Heart right ventricle (tissue), 16 donors: ENCODE results near the gene IQGAP1. TPM values are rescaled to one million over a fixed set of nuclear protein-coding genes. Genes with fewer than 3 reads are reported as not detected.
"Not testable (repeated sequence)": the region's sequence is repeated elsewhere in the genome, so short reads cannot be mapped to it uniquely, and the experiment has no call there.

Source experiments
- ATAC-seq, 8 donors: fragments of 200-7000 bp; cut with Tn5 transposase; one replicate each; pipeline ENCODE4 v1.9.1; 2020; ENCODE audit warnings: mild to moderate bottlenecking in 8 of 8, moderate library complexity in 8 of 8, moderate number of reproducible peaks in 1 of 8
- DNase-seq, 2 donors: peaks; one replicate each; pipeline ENCODE4 v3.0.0-alpha.2; 2020
- H3K27ac ChIP-seq, 10 donors: fragments of 200-600 bp; sonication (generic) in 2 of 10; one replicate each; pipeline versions ENCODE4 v1.5.0 to v1.8.0; 2020 to 2022; ENCODE audit warnings: mild to moderate bottlenecking in 3 of 10
- H3K27me3 ChIP-seq, 7 donors: fragments of 200-600 bp; one replicate each; pipeline ENCODE4 v1.8.0; 2021 to 2022; ENCODE audit warnings: mild to moderate bottlenecking in 2 of 7
- H3K36me3 ChIP-seq, 9 donors: fragments of 200-600 bp; sonication (generic) in 1 of 9; one replicate each; pipeline versions ENCODE4 v1.5.0 to v1.8.0; 2020 to 2022; ENCODE audit warnings: mild to moderate bottlenecking in 2 of 9
- H3K4me1 ChIP-seq, 9 donors: fragments of 200-600 bp; sonication (generic) in 1 of 9; one replicate each; pipeline versions ENCODE4 v1.5.0 to v1.8.0; 2020 to 2022; ENCODE audit warnings: mild to moderate bottlenecking in 4 of 9
- H3K4me3 ChIP-seq, 10 donors: fragments of 200-600 bp; sonication (generic) in 2 of 10; one replicate each; pipeline versions ENCODE4 v1.5.0 to v1.8.0; 2020 to 2022; ENCODE audit warnings: mild to moderate bottlenecking in 7 of 10, moderate library complexity in 2 of 10
- H3K9me3 ChIP-seq, 11 donors: fragments of 200-600 bp in 10 of 11; sonication (generic) in 2 of 11; one replicate each; pipeline versions ENCODE4 v1.5.0 to v1.8.0; 2013 to 2022; ENCODE audit warnings: mild to moderate bottlenecking in 2 of 11, control low read depth in 1 of 11, moderate library complexity in 1 of 11
- WGBS, 2 donors: extraction: QIAGEN DNeasy Blood & Tissue Kit; methylation state at CpG; one replicate each; pipeline ENCODE4 v1.1.7; 2013; ENCODE audit warnings: inconsistent platforms in 1 of 2; 5-methylcytosine and 5-hydroxymethylcytosine counted together
- intact Hi-C, 10 donors: fragments of 100-400 bp; cut with DNase I; formaldehyde crosslinking; loops; one replicate each; pipeline versions ENCODE4 v1.11.1 to v1.14.2; 2022
- polyA plus RNA-seq, 2 donors: library from polyadenylated mRNA; stranded (reverse); fragments of 200-250 nt; gene quantifications; one replicate each; pipeline ENCODE4 v1.2.3, GENCODE V29; 2013
- total RNA-seq, 10 donors: library from RNA; stranded (reverse); fragmentation: NEBNext Ultra II Directional in 3 of 10; extraction: Animal tissue kit (Norgen Biotek cat#: 25700) in 3 of 10; gene quantifications; one replicate each; pipeline versions ENCODE4 v1.2.1 to v1.2.4, GENCODE V29; 2021 to 2023
- TF ChIP-seq, protein P1 (sequence below), 9 donors: fragments of 200-600 bp; sonication (generic) in 2 of 9; IDR thresholded peaks; one replicate each; pipeline versions ENCODE4 v1.5.0 to v1.8.0; 2021 to 2022; ENCODE audit warnings: antibody characterized with exemption in 9 of 9, mild to moderate bottlenecking in 5 of 9, moderate library complexity in 1 of 9
- donor health status: Arrhythmogenic right ventricular cardiomyopathy.
- donor health status: ischemic (EF 13 %, LVEDD 7.1; RV severe dilation, severe dysfunction).
- donor health status: healthy with polysubstance abuse.
- donor health status: DM: no; HTN: yes; CAD: no.
- donor health status: DM: no; HTN: no; CAD: no.
- donor health status: ischemic (EF 25% LVEDD 6.9; RV normal size, moderate dysfunction).
- donor health status: ischemic (EF 25% LVEDD 5.7; RV mildly dilated, moderate dysfunction).
- donor health status: healthy.
- donor health status: DM: yes; HTN: yes; CAD: no.
- donor health status: Ischemic cardiomyopathy.
- donor health status: ischemic (EF 35%, LVEDD 5.7; RV mildly dilated, moderate dysfunction).
- donor health status: nonischemic (EF 11% LVEDD 7.7; RV severe dilation, severe dysfunction).
- donor health status: DM: yes; HTN: yes; CAD: no.
- donor health status: PGD.
- donor health status: ischemic (EF 29% LVEDD 5.4; RV normal size, mild dysfunction).
- donor health status: nonischemic (EF 23%, LVEDD 6.1; RV moderate dilation, normal function).

IQGAP1 gene
- total and polyA plus RNA-seq, 12 donors: 28.6 to 81.7 (median 35.0) TPM

DNA sequence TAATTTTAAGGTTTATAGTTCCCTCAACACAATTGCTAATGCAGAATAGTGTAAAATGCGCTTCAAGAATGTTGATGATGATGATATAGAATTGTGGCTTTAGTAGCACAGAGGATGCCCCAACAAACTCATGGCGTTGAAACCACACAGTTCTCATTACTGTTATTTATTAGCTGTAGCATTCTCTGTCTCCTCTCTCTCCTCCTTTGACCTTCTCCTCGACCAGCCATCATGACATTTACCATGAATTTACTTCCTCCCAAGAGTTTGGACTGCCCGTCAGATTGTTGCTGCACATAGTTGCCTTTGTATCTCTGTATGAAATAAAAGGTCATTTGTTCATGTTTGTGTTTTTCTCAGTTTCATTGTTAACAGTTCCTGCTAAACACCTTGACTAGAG lies 113.9 kb downstream of the IQGAP1 start:
- ATAC-seq: no peak
- Histone ChIP-seq H3K36me3 (peaks cover 0 to 77% (median 54%) of the 10 kb centered on the region in 9 donors), H3K9me3 (no peaks in the 10 kb centered on the region), H3K27me3 (no peaks in the 10 kb centered on the region), H3K4me3 (no peak overlapping the region), H3K27ac (no peak overlapping the region), H3K4me1 (peaks cover 0 to 12% (median 6%) of the 10 kb centered on the region in 9 donors)
- TF ChIP-seq, protein P1, sequence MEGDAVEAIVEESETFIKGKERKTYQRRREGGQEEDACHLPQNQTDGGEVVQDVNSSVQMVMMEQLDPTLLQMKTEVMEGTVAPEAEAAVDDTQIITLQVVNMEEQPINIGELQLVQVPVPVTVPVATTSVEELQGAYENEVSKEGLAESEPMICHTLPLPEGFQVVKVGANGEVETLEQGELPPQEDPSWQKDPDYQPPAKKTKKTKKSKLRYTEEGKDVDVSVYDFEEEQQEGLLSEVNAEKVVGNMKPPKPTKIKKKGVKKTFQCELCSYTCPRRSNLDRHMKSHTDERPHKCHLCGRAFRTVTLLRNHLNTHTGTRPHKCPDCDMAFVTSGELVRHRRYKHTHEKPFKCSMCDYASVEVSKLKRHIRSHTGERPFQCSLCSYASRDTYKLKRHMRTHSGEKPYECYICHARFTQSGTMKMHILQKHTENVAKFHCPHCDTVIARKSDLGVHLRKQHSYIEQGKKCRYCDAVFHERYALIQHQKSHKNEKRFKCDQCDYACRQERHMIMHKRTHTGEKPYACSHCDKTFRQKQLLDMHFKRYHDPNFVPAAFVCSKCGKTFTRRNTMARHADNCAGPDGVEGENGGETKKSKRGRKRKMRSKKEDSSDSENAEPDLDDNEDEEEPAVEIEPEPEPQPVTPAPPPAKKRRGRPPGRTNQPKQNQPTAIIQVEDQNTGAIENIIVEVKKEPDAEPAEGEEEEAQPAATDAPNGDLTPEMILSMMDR (IDR thresholded peaks at IDR 0.05): no peak
- WGBS, 2 donors: 77 to 84% methylated on average over 4 of the region's 4 CpGs
- intact Hi-C loops: no loop called here
- DNase-seq: no peak

DNA sequence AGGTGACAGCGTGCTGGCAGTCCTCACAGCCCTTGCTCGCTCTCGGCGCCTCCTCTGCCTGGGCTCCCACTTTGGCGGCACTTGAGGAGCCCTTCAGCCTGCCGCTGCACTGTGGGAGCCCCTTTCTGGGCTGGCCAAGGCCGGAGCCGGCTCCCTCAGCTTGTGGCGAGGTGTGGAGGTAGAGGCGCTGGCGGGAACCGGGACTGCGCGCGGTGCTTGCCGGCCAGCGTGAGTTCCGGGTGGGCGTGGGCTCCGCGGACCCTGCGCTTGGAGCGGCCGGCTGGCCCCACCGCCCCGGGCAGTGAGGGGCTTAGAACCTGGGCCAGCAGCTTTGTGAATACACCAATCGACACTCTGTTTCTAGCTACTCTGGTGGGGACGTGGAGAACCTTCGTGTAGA lies 122.7 kb downstream of the IQGAP1 start:
- H3K27me3 ChIP-seq, H3K4me3 ChIP-seq, H3K27ac ChIP-seq, H3K9me3 ChIP-seq, DNase-seq, ATAC-seq: not testable (repeated sequence)
- intact Hi-C loops: loop anchor here in 2 of 10 donors (5.0 to 10.0 kb wide), 2 partner anchors 84 to 182 kb away; no protein-coding TSS in a partner anchor
- 94 to 96% methylated on average over 28 of the region's 29 CpGs for whole genome bisulfite sequencing, 2 donors
- Histone ChIP-seq H3K4me1 (peaks cover 0 to 19% (median 0%) of the 10 kb centered on the region in 9 donors), H3K36me3 (peaks cover 0 to 14% (median 0%) of the 10 kb centered on the region in 9 donors)

DNA sequence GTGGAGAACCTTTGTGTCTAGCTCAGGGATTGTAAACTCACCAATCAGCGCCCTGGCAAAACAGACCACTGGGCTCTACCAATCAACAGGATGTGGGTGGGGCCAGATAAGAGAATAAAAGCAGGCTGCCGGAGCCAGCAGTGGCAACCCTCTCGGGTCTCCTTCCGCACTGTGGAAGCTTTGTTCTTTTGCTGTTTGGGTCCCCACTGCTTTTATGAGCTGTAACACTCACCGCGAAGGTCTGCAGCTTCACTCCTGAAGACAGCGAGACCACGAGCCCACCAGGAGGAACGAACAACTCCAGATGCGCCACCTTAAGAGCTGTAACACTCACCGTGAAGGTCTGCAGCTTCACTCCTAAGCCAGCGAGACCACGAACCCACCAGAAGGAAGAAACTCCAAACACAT lies 123.2 kb downstream of the IQGAP1 start:
- H3K9me3 ChIP-seq, H3K27me3 ChIP-seq, H3K4me3 ChIP-seq, DNase-seq, ATAC-seq, H3K27ac ChIP-seq: not testable (repeated sequence)
- intact Hi-C loops: loop anchor here in 2 of 10 donors (5.0 to 10.0 kb wide), 2 partner anchors 84 to 181 kb away; no protein-coding TSS in a partner anchor
- WGBS, 2 donors: 93 to 95% methylated on average over 11 to 13 of the region's 13 CpGs
- Histone ChIP-seq H3K4me1 (peaks cover 0 to 22% (median 0%) of the 10 kb centered on the region in 9 donors), H3K36me3 (peaks cover 0 to 12% (median 0%) of the 10 kb centered on the region in 9 donors)

DNA sequence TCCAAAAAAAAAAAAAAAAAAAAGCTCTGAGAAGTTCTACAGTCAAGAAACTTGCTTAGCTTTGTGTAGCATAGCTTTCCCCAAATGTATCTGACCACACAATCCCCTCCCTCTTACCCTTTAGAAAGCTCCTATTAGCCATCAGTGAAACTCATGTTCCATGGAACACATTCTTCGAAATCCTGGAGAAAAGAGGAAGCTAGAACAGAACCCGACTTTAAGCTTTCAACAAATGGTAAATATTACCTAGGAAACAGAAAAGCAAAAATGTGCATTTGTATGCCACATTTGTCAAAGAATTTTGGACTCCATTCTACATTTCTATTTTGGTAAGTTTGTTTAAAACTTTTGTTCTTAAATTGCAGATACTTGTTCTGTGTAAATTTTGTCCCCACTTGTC lies 124.2 kb downstream of the IQGAP1 start:
- no peaks in the 10 kb centered on the region for H3K27me3 ChIP-seq
- H3K36me3 ChIP-seq: peaks cover 0 to 1% (median 0%) of the 10 kb centered on the region in 9 donors
- TF ChIP-seq, protein P1 (IDR thresholded peaks at IDR 0.05): no peak
- intact Hi-C loops: loop anchor here in 2 of 10 donors (5.0 to 10.0 kb wide), 2 partner anchors 83 to 180 kb away; no protein-coding TSS in a partner anchor
- H3K9me3 ChIP-seq: no peaks in the 10 kb centered on the region
- DNase-seq (no peak), ATAC-seq (no peak)
- no peak overlapping the region for H3K27ac ChIP-seq
- H3K4me1 ChIP-seq: peaks cover 0 to 24% (median 0%) of the 10 kb centered on the region in 9 donors
- WGBS, 2 donors: 70 to 83% methylated on average over 2 of the region's 2 CpGs
- H3K4me3 ChIP-seq: no peak overlapping the region

DNA sequence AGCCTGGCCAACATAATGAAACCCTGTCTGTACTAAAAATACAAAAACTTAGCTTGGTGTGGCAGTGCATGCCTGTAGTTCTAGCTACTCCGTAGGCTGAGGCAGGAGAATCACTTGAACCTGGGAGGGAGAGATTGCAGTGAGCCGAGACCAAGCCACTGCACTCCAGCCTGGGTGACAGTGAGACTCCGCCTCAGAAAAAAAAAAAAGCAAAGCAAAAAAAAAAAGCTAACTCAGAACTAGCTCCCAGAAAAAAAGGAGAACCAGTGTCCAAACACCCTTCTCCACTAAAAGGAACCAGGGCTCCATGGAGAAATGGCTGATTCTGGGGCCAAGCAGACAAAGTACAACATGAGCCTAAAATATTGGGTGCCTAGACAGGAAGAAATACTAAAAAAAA lies 124.9 kb downstream of the IQGAP1 start:
- peak overlapping the region in 1 of 10 donors; percentile 53 for H3K27ac ChIP-seq

More for the DNA sequence above, 124.9 kb downstream of the IQGAP1 start:
- Histone ChIP-seq H3K9me3 (no peaks in the 10 kb centered on the region), H3K4me1 (peaks cover 0 to 24% (median 0%) of the 10 kb centered on the region in 9 donors), H3K4me3 (no peak overlapping the region), H3K27me3 (no peaks in the 10 kb centered on the region), H3K36me3 (no peaks in the 10 kb centered on the region)
- TF ChIP-seq, protein P1 (IDR thresholded peaks at IDR 0.05): no peak
- peak in 1 of 8 donors; percentile 35 for ATAC-seq
- no peak for DNase-seq
- intact Hi-C loops: loop anchor here in 2 of 10 donors (5.0 to 10.0 kb wide), 2 partner anchors 82 to 179 kb away; no protein-coding TSS in a partner anchor
- WGBS, 2 donors: 79 to 87% methylated on average over 3 of the region's 3 CpGs
